RPMI8226 (cell line): ENCODE measurements around the gene FAM83D.
"Not testable (repeated sequence)": the region's sequence is repeated elsewhere in the genome, so short reads cannot be mapped to it uniquely, and the experiment has no call there.

Experiments
- DNase-seq: peaks from one replicate; pipeline ENCODE4 v3.0.0-alpha.2; 2015

FAM83D gene

DNA sequence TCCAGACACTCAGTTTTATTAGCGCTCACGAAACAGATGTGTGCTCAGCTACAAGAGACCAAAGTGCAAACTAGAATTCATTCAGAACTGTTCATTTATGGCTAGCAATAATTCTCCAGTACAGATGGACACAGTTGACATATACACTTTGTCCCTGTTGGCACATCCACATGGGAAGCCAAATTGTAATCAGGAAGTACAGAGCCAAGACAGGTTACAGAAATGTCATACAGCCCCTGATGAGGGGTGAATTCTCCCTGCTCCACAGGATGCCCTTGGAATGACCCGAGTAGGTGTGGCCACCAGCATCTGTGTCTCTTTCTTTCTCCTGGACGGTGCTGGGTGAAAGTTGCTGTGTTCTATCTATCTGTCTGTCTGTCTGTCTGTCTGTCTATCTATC lies 43.5 kb downstream of the FAM83D start:
- no peak for DNase-seq

DNA sequence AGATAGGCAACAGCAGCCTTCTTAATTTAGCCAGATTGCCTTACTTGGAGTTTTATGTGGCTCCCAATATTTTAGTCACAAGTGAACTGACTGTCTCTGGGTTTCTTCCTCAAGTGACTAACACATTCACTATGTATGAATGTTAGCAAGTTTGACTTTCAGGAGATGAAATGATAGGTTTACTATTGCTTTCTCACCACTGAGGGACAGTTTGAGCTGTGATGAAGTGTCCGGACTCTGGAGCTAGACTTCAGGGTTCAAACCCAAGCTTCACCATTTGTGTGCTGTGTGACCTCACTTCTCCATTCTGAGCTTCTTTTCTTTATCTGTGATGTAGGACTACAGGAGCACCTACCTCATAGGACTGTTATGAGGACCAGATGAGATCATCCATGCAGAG lies 44.1 kb downstream of the FAM83D start:
- DNase-seq = no peak

DNA sequence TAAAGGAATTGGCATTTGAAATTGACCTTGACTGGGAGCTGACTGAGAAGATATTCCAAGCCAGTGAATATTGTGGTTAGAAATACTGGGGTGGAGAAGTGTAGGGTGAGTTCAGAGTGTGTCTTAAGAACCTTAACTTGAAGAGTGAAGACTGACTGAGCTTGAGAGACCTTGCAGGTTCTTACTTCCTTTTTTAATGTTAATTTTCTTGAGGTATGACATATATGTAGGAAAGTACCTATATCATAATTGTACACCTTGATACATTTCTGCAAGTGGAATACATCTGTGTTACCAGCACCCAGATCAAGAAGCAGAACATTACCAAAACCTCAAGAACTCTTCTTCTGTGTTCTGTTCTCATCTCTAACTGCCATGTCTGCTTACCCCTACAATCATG lies 46.9 kb downstream of the FAM83D start:
- no peak for DNase-seq

DNA sequence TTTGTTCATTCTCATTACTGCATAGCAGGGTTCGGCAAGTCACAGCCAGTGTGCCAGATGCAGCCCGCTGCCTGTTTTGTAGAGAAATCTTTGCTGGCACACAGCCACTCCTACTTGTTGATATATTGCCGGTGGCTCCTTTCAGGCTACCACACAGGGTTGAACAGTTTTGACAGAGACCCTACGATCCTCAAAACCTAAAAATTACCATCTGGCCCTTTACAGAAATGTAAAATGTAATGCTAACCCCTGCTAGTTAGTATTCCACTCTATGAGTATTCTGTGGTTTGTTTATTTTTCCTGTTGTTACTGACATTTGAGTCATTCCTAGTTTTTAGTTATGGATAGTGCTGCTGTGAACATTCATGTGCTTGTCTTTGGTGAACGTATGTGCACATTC lies 47.4 kb downstream of the FAM83D start:
- DNase-seq = no peak

DNA sequence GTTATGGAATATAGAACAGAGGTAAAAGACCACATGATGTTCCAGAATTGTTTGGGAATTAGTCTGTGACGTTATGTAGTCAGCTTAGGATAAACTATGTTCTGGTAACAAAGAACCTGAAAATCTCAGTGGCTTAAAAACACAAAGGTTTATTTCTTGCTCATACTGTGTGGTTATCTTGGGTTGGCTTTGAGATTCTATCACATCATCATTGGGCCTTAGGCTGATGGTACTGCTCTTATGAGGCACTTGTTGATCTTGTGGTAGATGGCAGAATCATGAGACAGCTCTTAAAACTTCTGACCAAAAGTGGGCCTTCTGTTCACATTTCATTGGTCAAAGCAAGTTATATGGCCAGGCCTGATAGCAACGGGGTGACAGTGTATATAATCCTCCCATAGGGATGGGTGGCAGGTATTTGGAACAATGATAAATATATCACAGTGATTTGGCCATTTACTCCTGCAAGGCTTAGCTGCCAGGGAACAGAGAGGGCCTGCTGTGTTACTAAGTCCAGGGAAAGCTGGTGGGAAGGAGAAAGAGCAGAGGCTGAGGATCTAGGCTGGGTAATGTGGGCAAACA lies 49.4 kb downstream of the FAM83D start:
- no peak for DNase-seq

DNA sequence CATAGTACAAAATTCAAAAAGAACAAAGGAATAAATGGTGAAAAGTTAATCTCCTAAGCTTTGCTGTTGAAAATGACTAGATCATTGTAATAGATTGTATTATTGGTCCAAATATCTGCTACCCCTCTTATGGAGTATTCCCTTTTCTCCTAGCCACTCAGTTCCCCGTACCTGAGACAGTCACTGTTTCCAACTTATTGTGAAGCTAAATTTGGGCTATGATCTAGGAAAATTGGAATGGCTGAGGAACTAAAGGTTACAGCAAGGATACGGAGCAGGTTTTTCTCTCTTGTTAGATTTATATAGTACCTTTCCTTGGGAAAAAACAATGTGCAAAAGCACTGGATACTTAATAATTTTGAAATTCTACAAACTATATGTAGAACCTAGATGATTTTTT lies 53.2 kb downstream of the FAM83D start:
- DNase-seq = no peak

DNA sequence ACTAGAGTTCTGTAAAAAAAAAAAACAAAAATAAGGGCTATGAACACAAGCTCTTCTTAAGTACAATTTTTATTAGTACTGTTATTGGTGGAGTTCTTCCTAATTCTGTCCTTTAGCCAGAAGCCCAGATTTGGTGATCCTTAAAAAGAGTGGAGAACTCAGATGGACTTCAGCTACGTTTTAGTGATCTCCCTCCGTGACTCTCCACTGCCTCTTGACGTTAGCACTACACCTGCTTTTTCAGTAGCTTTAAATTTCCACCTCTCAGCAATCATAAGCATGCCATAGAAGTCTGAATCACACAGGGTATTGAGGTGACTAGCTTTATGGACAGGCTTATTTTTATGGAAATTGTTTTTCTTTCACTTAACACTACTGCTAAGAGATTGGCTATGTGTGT lies 53.6 kb downstream of the FAM83D start:
- no peak for DNase-seq

DNA sequence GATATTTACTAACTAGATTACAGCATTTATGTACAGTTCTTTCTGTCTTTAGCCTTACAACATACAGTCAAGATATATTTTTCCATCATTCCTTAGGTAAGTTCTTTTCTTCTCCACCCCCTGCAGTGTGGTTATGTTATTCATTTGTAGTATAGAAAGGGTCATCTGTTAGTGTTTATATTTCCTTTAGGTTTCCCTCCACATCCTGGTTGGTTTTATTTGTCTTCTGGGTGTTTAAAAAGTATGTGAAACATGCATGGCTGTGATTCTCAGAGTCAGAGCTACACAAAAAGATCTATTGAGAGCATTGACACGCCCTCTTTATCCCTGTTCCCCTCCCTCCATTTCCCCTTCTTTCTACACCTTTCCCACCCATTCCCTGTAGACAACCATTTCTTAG lies 56.1 kb downstream of the FAM83D start:
- DNase-seq = no peak

DNA sequence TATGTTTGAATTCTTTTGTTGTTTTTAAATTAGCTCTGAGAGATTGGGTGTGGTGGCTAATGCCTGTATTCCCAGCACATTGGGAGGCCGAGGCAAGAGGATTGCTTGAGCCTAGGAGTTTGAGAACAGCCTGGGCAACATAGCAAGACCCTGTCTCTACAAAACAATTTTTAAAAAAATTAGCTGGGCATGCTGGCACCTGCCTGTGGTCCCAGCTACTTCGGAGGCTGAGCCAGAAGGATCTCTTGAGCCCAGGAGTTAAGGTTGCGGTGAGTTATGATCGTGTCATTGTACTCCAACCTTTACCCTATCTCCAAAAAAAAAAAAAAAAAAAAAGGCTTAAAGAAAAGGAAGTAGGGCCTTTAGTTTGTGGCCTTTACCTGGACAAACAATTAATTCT lies 58.8 kb downstream of the FAM83D start:
- no peak for DNase-seq

DNA sequence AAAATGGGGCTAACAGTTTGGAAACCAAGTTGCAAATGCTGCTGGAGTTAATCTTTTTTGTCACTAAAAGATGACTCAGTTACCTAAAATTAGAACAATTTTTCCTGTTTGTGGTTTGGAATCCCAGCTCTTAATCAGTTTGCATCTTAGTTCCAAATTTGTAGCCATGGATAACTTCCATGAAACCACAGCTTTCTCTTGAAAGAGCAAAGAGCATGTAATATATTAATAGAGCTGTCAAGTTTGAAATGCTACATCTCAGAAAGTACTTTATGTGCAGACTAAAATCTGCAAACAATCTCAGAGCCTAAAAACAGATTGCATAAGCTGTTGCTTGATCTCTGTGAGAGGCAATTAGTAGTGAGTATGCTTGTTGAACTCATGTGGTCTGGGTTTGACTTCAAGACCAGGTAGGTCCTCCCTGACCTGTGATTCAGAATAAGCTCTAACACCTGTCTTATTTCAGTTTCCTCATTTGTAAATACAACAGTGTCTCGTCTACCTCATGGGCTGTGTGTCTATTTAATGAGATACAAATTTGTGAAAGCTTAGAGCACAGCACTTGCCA lies 59.5 kb downstream of the FAM83D start:
- DNase-seq = no peak

DNA sequence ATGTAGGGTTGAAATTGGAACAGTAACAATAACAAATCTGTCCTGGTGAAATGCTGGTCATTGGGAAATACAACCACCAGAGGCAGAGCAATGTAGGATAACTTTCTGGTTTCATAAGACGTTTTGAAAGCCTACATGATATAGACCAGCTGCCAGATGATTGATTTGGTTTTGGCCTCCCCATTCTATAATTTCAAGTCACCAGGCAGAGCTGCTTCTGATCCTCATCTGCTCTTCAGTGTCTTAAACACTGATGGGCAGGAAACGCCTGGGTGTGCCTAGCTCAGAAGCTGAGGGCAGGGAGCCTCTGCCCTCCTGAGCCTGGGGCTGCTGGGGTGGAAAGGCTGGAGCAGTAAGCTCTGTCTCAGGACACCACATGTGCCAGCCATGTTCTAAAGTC lies 60.4 kb downstream of the FAM83D start:
- DNase-seq = no peak

DNA sequence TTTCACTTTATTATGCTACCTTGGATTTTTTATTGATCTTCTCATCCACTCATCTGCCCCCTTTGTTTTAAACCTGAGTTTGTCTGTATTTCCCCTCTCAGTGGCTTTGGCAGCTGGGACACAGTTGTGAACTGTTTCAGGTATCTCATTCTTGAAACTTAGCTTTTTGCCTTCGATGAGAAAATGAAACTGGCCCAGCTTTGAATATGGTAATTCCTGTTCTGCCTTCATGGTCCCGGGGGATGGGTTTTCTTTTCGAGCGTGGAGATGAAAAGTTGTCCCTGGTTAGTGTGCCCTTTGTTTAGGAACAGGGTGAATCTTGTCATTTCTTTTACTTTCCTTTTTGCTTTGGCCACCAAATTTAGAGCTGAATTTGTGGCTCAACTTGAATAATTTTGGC lies 61.6 kb downstream of the FAM83D start:
- DNase-seq = no peak

DNA sequence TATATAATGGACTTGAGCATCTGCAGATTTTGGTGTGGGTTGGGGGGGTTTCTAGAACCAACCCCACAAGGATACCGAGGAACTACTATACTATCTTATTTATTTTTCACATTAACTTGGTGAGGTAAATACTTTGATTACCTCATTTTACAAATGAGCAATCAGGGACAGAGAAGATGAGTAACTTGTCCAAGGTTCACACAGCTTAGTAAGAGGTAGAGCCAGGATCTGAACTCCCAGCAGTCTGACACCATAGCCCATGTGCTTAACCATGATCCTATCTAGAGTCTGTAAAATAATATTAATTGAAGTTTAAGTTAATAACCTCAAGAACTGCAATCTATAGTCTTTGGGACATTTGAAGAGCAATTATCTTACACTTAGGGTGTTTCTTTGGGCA lies 64.5 kb downstream of the FAM83D start:
- no peak for DNase-seq

DNA sequence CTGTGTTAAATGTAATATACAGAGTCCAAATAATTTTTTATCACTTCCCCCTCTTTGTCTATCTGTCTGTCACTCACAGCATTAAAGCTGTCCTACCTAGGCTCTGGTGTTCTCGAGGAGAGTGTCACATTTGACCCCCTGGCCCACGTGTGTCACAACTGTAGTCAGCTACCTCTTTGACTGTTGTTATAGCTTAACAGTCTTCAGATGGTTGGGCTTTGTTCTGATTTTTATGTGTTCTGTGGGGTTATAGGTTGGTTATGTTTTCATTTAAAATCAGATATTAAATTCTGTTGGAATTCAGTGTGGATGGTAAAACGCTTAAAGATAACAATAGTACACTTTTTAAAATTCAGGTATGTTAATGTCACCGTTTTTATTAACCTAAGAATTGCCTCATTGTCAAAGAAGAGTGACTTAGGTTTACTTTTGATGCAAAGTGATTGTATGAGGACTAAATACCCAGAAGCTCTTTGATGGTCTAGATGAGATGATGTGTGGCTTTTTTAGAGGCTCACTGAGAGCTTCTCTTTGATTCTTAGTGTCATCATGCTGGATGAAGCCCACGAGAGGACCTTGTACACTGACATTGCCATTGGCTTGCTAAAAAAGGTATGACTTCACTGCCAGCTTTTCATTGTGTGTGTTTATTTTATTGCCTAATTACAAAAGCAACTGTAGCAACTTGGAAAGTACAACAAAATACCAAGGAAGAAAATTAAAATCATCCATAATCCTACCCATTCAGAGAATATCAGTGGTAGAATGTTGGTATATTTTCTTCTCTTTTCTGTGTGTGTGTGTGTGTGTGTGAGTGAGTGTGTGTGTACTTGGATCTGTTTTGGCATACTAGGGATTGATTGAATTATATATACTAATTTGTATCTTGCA lies 65.8 kb downstream of the FAM83D start:
- no peak for DNase-seq

DNA sequence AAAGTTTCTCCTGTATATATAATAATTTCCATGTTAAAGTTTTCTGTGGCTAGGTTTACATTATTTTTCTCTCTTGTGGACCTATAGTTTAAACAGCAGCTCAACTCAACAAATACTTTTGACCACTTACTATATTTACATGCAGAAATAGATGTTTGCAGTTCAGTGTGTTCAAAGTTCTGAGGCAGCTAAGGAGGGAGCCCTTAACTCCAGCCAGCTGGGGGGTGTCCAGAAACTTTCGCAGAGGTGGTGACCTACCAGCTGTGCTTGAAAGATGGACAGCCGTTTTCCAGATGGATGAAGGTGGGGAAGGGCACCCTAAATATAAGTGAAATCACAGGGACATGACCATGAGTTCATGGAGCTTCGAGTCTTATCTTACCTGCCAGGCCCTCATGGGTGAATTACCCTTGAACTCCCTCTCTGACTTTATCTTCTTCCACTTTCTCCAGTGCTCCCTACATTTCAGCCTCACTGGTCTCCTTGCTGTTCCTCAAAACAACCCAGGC lies 69.4 kb downstream of the FAM83D start:
- DNase-seq = no peak

DNA sequence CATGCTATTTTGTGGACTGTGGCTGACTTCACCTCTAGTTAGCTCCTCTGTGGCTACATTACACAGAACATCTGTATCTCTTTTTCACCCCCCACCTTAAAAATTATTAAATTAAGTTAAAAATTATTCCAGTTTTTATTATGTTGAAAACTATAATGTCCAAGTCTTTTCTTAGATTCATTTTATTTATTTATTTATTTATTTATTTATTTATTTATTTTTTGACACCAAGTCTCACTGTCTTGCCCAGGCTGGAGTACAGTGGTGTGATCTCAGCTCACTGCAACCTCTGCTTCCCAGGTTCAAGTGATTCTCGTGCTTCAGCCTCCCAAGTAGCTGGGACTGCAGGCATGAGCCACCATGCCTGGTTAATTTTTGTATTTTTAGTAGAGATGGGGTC lies 70.6 kb downstream of the FAM83D start:
- not testable (repeated sequence) for DNase-seq

DNA sequence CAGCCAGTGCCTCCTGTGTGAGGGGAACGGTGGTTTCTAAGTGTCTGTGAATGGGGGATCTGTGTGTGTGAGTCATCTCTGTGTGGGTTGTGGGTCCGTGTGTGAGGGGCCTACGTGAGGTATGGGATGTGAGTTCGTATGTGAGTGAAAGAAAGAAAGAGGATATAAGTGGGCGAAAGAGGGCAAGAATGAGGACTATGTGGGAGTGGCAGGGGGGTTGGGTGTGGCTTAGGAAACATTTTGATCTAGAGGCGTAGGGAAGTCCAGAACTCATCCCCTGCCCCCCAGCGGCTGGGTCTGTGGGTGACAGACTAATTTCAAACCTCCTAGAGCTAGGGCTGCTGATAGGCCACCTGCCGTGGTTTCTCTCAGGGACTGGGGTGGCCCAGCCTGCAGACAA lies 71.4 kb downstream of the FAM83D start:
- no peak for DNase-seq

DNA sequence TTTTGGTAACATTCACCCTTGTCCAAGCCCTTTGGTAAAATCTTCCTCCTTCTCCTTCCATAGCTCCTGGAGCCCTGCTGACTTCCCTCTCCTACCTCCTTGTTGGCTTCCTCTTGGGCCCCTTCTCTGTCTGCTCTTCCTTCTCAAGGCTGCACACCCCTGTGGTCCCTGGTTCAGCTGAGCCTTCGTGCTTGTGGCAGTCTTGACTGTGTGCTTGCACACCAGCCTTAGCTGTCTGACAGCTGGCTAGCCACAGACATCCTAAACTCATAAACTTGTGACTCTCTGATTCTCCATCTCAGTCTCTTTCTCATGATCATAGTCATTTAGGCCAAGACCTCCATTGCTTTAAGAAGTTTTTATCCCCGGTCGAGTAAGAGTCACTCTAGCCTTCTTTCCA lies 73.0 kb downstream of the FAM83D start:
- DNase-seq = no peak

DNA sequence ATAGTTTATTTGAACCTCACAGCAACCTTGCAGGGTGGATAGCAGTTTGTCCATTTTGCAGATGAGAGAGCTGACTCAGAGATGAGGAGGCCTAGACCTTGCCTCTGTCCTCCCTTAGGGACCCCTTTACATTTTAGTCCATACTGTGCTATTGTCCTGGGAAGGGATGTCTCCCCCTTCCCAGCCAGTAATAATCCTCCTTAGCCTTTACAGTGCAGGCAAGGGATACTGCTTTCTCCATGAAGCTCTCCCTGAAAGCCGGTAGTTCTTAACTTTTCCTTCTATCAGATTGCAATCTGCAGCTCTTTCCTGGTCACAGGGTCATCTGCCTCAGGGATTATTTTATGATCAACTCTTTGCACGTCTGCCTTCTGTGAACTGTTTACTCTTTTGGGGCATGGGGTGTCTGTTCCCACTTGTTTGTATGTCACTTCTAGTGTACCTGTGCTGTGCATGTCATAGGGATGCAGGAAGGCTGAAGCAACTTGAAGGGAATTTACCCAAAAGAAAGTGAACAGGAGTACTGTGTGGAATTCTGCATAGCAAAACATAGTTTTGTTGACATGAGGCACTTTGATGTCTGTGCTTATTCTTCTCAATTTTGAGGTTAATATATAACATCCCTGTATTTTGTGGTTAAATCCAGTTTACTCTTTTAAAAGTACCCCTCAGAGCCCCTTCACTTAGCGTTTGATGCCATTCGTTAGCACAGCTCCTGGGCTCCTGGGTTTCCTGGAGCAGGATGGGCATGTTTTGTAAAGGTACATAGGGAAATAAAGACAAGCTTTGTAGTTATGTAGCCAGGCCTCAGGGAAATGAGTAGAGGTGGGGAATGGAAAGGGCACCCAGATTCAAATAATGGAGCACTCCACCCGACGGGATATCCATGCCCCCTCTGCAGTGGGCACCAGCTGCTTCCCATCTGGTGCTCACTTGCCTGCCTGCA lies 74.0 kb downstream of the FAM83D start:
- DNase-seq = no peak
